NCI-H1436 treated with DMSO at 0.1 percent for 48 hours (cell line): ENCODE results near the gene DAPK2.
A peak's percentile ranks its signal among the peaks of the same experiment; 100 is the strongest.
"Not testable (repeated sequence)": the region's sequence is repeated elsewhere in the genome, so short reads cannot be mapped to it uniquely, and the experiment has no call there.

Source experiments
- DNase-seq: peaks from one replicate; lab custom pipeline; 2025; lab: John Stamatoyannopoulos, UW

DAPK2 gene

DNA sequence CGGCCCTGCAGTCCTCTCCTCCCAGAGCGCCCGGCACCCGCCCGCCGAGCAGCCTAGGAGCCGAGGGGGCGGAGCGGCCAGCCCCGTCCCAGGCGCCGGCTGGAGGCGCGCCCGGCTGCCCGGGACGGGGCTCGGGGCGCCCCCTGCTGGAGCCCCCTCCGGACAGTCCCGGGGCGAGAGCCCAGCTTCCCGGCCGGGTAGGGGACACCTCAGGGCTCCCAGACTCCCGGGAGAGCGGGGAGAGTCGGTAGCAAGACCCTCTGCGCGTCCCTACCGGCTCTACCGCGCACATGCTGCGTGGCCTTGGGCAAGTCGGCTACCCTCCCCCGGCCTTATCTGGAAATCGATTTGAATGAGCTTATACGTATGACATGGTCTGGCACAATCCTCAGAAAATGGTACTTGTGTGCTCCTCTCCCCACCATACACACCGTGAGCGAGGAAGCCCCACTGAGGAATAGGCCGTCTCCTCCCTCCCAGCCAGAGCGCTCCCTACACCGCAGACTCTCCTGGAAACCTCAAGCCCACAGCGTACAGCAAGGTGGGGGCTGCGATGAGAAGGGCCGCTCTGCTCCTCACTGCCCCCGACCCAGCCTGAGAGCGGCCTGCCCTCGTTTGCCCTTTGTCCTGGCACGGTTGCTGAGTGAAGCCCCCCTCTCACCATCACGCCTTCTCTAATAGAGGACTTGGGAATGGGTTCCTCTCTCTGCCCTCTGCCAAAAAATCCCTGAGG, at the start of gene DAPK2:
TSS of gene DAPK2 (minus strand) at position 65 of the 733 bp plus-strand sequence. CDS start 6,224 bp downstream, outside the sequence.
- DNase-seq = no peak

DNA sequence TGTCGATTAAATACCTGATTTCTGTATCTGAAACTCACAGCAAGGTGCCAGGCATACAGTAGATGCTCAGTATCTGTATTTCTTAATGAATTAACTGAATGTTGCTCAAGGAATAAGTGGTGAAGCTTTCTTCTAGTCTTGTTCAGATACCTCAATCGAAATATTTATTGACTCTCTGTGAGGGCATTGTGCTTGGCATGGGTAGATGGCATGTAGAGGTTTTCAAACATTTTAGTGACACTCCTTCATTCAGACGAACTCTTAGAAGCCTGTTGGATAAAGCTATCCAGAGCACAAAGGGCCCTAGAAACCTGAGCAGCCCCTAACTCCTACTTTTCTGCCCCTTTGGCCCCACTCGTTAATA, 49.1 kb upstream of the DAPK2 start:
- no peak for DNase-seq

DNA sequence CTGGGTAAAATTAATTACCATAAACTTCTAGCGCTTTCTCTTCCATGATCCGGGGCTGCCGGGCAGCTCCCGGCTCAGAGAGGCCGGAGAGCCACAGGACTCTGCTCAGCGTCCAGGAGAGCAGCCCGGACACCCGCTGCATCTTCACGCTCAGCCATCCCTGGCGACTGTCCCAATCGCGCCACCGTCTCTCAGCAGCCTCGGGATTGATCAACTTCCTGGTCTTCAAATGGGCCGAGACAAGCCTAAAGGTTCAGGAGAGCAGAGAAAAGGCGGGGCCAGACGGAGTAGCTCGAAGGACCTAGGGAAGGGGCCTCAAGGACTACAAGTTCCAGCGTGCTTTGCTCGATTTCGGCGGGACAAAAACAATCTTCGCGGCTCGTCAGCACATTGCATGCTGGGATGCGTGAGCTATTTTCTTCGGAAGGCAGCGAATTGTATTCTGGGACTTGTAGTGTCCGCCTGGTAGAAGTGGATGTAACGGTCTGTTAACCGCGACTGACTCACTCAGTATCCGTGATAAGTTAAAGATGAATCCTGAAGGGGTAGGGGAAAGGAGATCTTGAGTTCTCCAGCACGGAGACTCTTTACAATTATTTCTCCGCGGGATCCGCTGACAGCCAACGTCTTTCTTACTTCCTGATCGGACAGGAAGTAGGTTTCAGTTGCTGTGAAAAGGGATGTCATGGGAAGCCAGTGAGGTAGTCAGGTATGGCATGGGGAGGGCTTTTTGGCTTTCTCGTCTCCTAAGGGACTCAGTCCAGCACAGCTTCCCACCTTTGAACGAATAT, 47.5 kb upstream of the DAPK2 start, which contains the start of gene CIAO2A:
TSS of gene CIAO2A (minus strand) at position 212 of the 791 bp plus-strand sequence. CDS start at position 142, 70 bp downstream.
- peak; percentile 91 for DNase-seq

DNA sequence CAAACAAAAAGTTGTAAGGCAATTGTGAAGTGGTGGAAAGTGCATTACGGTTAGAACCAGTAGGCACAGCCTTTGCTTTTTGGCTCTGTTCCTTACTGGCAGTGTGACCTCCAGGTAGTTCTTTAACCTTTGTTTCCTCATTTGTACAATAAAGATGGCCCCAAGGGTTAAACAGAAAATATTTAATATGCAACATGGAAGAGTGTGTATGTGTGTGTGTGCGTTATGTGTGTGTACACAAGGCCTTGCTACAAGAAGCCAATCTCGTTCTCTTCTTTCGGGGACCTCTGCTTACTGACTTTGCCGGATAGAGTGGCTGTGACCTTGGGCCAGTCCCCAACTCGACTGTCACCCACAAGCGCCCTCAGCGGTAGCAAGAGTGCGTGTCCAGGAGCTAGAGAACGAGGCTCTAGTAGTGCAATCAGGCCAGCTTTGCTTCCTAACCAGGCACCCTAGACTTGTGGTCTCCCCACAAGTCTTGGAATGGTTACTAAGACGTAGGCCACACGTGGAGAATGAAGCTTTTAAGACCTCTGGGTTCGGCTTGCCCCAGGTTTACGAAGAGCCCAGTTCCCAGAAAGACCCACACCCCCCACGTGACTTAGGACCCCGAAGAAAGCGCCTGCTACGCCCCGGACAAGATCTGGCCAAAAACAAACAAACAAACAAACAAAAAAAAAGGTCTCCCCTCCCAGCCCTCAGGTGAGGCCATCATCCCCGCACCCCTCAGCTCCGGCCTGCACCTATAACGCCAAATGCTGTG, 46.8 kb upstream of the DAPK2 start:
- no peak for DNase-seq

DNA sequence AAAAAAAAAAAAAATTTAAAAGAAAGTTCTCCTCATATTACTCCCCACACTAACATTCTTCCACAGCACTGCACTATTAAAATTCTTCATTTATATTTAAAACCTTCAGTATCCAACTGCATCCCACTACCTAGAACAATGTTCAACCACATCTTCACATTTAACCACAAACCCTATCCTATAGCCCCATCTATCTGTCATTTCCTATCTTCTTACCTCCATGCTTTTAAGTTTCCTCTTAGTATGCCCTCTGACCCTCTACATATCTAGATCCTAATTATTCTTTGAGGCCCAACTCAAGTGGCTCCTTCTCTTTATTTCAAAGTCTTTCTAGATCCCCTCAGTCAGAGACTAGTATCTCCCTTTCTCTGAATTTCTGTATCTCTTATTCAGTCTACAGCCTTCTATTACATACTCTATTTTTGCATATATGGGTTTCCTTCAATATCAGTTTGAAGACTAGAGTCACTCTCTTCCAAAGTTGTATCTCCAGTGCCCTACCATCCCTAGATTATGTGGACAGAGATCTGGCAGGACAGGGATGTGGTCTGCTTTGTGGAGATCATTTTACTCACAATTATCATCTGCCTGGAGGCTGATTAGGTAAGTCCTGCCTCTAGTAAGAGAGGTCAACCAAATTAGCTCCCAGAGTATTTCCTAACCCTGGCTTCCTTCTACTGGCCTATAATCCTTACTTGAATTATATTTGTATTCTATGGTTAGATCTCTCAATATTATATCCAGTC, 46.0 kb upstream of the DAPK2 start:
- DNase-seq = no peak

DNA sequence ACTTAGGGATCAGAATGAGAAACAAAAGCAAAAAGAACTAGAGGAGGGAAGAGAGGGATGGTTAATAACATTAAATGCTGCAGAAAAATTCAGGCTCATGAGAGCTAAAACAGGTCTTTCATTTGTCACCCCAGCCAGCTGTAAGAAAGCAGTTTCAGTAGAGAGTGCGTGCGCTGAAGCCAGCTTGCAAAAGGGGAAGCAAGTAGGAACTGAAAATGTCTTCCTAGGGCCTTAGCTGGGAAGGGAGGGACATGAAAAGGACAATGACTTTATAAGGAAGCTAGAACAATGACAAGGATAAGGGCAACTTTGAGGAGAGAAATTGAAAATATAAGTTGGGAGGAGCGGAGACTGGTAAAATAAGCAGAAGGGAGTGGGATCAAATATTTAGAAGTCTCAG, 44.2 kb upstream of the DAPK2 start:
- no peak for DNase-seq

DNA sequence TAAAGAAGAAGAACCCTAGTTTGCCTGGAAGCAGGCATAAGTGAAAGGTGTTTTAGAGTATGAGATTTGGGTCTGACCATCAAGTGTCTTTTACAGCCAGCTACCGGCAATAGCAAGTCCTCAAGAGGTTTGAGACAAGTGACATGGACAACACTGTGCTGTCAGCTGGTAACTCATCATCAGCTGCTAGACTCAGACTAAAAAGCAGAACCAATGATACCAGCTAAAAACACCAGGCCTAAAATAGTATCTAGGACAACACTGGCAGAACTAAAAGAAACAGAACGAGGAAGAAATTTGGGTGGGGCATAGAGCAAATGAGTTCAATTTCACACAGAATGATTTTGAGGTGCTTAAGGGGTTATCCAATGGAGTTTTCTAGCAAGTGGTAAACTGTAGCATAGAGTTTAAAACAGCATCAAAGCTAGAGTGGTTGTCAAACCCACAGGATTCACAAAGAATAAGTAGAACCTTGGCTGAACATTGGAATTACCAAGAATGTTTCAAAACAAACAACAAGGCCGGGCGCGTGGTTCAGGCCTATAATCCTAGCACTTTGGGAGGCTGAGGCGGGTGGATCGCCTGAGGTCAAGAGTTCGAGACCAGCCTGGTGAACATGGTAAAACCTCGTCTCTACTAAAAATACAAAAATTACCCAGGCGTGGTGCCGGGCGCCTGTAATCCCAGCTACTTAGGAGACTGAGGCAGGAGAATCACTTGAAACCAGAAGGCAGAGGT, 43.4 kb upstream of the DAPK2 start:
- no peak for DNase-seq

DNA sequence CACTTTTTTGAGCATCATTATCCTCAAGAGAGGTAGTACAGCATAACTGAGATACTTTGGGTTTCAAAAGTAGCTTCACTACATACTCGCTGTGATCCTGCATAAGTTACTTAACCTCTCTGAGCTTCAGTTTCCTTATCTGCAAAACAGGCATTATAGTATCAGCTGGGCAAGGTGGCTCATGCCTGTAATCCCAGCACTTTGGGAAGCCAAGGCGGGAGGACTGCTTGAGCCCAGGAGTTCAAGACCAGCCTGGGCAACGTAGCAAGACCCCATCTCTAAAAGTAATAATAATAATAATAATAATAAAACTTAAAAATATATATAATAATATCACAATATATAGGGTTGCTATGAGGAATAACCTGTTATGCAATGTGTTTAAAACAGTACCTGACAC, 36.5 kb upstream of the DAPK2 start:
- DNase-seq = no peak

DNA sequence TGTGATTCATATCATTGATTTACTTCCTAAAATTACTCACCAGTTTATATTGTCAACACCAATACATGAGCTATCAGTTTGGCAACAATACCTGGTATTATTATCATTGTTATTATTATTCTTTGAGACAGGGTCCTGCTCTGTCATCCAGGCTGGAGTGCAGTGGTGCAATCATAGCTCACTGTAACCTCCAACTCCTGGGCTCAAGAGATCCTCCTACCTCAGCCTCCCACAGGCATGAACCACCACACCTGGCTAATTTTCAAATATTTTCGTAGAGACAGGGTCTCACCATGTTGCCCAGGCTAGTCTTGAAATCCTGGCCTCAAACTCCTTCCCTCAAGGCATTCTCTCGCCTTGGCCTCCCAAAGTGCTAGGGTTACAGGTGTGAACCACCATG, 27.2 kb upstream of the DAPK2 start:
- DNase-seq = not testable (repeated sequence)

DNA sequence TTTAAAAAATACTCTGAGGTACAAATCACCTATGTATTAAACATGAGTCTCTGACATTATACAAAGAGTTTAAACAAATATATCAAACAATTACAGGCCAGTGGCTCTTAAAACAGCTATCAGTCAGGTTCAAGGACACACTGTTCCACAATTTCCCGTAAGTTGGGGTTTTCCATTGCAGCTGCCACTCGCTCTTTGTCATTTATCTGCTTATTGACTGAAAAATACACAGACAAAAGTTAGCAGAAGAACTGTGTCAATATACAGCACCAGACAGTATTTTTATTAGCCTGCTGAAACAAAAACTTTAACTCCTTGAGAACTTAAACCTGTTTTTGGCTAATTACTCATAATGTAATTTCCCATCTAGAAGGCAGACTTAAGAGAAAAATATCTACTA, 26.5 kb upstream of the DAPK2 start:
- DNase-seq = no peak

DNA sequence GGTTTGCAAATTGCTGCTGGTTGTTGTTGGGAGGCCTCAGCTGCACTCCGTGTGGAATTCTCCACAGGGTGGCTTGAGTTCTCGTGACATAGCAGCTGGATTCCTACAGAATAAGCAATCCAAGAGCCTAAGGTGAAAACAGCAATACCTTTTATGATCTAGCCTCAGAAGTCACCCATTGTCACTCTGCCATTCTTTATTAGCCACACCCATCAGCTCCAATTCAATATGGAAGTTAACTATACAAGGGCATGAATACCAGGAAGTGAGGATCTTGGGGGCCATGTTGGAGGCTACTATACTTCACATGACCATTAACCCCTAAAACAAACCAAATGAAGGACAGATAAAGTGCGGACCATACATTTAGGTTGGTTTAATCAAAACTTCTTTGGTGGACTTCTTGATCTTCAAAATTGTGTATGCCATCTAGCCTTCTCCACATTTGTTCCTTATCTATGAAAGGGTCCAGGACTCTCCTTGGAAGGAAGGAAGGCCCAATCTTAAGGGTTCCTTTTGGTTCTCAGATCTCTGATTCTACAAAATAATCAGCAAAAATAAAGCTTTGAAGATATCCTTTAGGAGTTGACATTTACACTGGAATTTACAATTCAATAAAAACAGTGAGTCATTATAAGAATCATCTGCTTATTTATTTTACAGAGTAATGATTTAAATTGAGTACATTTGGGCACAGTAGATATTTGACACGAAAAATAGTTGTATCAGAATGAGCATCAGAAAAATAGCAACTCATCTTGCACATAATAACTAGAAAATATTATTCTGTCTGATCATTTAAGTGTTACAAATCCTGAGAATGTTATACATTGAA, 25.9 kb upstream of the DAPK2 start:
- DNase-seq = no peak

DNA sequence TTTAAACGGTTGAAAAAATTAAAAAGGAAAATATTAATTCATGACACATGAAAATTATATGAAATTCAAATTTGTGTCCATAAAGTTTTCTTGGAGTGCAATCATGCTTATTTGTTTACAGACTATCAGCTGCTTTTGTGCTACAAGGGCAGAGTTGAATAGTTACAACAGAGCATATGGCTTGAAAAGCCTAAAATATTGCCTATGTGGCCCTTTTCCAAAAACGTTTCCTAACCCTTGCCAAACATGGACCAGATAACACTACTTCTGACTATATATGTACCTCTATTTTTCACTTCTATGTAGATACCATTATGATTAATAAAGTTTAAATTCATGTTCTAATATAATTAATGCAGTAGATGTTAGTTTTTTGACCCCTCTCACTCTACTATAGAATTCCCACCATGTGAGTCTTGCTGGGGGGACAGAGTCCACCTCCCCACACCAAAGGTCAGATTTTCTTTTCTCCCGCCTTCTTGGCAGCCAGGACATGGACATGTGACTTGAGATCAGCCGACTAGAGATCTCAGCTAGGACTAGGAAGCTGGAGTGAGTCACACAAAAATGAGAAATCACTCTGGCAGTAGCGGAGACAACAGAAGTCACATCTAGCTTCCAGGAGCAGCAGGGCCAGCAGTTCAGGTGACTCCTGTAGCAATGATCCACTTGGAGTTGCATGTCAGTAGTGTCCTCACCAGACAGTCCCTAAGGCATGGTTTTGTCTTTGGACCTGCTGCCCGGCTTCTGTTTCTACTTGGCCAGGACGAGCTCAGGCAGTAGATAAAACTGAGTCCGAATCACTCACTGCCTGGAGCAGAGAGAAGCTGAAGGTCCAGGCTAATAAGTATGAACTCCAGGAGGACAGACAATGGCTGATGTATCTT, 24.9 kb upstream of the DAPK2 start:
- DNase-seq = no peak

DNA sequence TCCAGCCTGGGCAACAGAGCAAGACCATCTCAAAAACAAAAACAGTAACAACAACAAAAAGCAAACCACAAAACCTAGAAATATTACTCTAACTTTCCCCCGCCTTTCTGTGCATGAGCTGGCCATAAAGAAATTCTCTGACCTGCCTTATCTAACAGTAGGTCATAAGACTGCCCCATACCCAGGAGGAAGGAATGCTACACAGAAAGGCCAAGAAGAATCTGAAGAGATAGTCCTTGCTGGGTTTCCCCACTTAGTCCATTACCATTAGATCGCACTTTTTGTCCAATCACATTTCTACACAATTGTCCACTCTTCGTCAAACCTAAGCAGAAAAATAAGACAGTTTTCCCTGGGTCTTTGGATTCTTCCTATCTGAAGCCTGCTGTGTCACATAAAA, 23.8 kb upstream of the DAPK2 start:
- DNase-seq = no peak

DNA sequence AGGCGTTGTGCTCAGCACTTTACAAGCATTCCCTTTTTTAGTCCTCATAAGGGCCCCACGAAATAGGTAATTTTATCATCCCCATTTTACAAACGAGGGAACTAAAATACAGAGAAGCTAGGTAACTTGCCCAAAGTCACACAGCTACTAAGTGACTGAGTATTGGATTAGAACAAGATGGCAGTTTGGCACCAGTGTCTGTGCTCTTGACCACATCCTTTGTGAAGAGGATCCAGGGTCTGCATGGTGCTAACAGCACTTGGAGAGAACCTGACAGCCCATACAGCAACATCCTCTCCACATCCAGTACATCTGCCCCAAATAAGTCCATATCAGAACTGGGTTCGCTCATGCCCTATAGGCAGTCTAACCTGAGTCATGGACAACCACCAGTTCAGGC, 21.8 kb upstream of the DAPK2 start:
- DNase-seq = no peak

DNA sequence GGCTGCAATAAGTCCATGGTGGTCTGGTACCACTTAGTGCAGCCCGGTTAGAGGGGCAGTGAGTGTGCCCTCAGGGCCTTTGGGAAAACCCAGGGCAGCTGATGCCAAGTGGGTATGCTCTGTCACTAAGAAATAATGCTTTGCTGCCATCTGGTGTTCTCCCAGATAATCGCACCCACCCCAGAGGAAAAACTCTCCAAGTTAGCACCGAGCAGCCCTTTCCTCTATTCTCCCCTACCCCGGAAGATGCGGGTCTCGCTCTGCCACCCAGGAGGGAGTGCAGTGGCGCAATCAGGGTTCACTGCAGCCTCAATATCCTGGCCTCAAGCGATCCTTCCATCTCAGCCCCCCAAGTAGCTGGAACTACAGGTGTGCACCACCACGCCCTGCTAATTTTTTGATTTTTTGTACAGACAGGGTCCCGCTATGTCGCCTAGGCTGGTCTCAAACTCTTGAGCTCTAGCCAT, 21.3 kb upstream of the DAPK2 start:
- no peak for DNase-seq

DNA sequence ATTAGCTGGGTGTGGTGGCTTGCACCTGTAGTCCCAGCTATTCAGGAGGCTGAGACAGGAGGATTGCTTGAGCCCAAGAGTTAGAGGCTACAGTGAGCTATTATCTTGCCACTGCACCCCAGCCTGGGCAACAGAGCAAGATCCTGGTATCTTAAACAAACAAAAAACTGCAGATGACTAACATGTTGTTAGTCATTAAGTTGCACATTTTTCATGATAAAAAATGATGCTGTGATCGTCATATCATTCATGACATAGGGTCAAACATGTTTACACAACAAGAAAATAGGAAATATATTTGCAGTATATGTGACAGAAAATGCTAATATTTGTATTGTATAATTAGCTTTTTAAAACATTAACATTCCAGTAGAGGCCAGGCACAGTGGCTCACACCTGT, 20.2 kb upstream of the DAPK2 start:
- DNase-seq = no peak

DNA sequence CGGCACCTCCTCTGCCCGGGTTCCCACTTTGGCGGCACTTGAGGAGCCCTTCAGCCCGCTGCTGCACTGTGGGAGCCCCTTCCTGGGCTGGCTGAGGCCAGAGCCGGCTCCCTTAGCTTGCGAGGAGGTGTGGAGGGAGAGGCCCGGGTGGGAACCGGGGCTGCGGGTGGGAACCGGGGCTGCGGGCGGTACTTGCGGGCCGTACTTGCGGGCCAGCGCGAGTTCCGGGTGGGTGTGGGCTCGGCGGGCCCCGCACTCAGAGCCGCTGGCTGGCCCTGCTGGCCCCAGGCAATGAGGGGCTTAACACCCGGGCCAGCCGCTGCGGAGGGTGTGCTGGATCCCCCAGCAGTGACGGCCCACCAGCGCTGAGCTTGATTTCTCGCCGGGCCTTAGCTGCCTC, 14.4 kb upstream of the DAPK2 start:
- no peak for DNase-seq

DNA sequence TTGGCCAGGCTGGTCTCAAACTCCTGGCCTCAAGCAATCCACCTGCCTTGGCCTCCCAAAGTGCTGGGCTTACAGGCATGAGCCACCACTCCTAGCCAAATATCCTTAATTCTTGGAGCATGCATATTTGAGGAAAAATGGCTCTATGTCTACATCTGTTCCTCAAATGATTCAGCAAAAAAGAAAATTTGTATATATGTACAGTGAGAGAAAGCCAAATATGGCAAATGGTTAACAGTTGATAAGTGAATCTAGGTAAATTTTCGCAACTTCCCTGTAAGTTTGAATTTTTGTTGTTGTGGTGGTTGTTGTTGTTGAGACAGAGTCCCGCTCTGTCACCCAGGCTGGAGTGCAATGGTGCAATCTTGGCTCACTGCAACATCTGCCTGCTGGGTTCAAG, 12.8 kb upstream of the DAPK2 start:
- DNase-seq = not testable (repeated sequence)

DNA sequence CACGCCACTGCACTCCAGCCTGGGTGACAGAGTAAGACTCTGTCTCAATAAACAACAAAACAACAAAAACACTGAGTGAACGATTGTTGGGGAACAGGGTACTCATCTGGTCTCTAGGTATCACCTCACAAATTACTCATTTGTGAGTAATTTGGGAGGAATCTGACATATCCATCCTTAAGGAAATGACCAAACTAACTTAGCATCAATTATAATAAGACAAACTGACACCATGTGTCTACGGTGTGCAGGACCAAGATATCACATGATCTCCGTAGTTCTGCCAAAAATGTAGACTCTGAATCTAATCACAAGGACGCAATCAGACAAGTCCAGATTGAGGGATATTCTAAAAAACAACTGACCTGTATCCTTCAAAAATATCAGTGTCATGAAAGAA, 12.0 kb upstream of the DAPK2 start:
- no peak for DNase-seq
